Karpas-422 (cell line): ENCODE results near the gene NHEJ1. TPM values are rescaled to one million over a fixed set of nuclear protein-coding genes. Genes with fewer than 3 reads are reported as not detected.

Source experiments
- DNase-seq: peaks from one replicate; pipeline ENCODE4 v3.0.0-alpha.2; 2015
- H2AFZ ChIP-seq: fragments of 200-600 bp; sonication (generic); 2 replicates; pipeline ENCODE4 v1.6.1; 2014; ENCODE audit warnings: antibody characterized with exemption, low read length, mixed read lengths
- H3K27ac ChIP-seq: fragments of 200-600 bp; sonication (generic); 2 replicates; pipeline ENCODE4 v1.5.1; 2014; ENCODE audit warnings: mild to moderate bottlenecking, low read length, moderate library complexity
- H3K27me3 ChIP-seq: fragments of 200-600 bp; sonication (generic); 2 replicates; pipeline ENCODE4 v1.6.1; 2014; ENCODE audit warnings: low read length, mixed read lengths
- H3K36me3 ChIP-seq: fragments of 200-600 bp; sonication (generic); 2 replicates; pipeline ENCODE4 v1.6.1; 2014; ENCODE audit warnings: low read length, mixed read lengths; ENCODE audit not compliant: insufficient read depth
- H3K4me1 ChIP-seq: fragments of 200-600 bp; sonication (generic); 2 replicates; pipeline ENCODE4 v1.6.1; 2014; ENCODE audit warnings: mild to moderate bottlenecking, low read length, mixed read lengths
- H3K4me2 ChIP-seq: fragments of 200-600 bp; sonication (generic); 2 replicates; pipeline ENCODE4 v1.6.1; 2014; ENCODE audit warnings: low read length, low read depth, mild to moderate bottlenecking; ENCODE audit not compliant: poor library complexity, severe bottlenecking
- H3K4me3 ChIP-seq: fragments of 200-600 bp; sonication (generic); 2 replicates; pipeline ENCODE4 v1.5.1; 2014; ENCODE audit warnings: mild to moderate bottlenecking, antibody characterized with exemption, low read length, mixed read lengths
- H3K79me2 ChIP-seq: fragments of 200-600 bp; sonication (generic); 2 replicates; pipeline ENCODE4 v1.6.1; 2014; ENCODE audit warnings: mild to moderate bottlenecking, low read length, mixed read lengths
- H3K9ac ChIP-seq: fragments of 200-600 bp; sonication (generic); 2 replicates; pipeline ENCODE4 v1.6.0; 2014; ENCODE audit warnings: low read length
- H3K9me2 ChIP-seq: fragments of 200-600 bp; sonication (generic), shearing (Covaris generic); replicated peaks from 2 replicates; pipeline ENCODE4 v1.6.0; 2014; ENCODE audit warnings: mild to moderate bottlenecking, low read length, moderate library complexity; ENCODE audit not compliant: insufficient read depth
- H3K9me3 ChIP-seq: fragments of 300-700, 200-600 bp; sonication (generic); 2 replicates; pipeline ENCODE4 v1.6.1; 2014; ENCODE audit warnings: low read length, mixed read lengths
- H4K20me1 ChIP-seq: fragments of 200-600 bp; sonication (generic); 2 replicates; pipeline ENCODE4 v1.6.1; 2014; ENCODE audit warnings: mild to moderate bottlenecking, antibody characterized with exemption, low read length, low read depth; ENCODE audit not compliant: insufficient read depth
- total RNA-seq: library from RNA; depleted of rRNA; stranded (reverse); fragments of >200 nt; shearing (Covaris generic); gene quantifications from 2 replicates; pipeline ENCODE4 v1.2.3, GENCODE V29; 2014; ENCODE audit warnings: low replicate concordance

The NHEJ1 gene
- total RNA-seq, 1 experiment from 2014 or later: 21.5 TPM

DNA sequence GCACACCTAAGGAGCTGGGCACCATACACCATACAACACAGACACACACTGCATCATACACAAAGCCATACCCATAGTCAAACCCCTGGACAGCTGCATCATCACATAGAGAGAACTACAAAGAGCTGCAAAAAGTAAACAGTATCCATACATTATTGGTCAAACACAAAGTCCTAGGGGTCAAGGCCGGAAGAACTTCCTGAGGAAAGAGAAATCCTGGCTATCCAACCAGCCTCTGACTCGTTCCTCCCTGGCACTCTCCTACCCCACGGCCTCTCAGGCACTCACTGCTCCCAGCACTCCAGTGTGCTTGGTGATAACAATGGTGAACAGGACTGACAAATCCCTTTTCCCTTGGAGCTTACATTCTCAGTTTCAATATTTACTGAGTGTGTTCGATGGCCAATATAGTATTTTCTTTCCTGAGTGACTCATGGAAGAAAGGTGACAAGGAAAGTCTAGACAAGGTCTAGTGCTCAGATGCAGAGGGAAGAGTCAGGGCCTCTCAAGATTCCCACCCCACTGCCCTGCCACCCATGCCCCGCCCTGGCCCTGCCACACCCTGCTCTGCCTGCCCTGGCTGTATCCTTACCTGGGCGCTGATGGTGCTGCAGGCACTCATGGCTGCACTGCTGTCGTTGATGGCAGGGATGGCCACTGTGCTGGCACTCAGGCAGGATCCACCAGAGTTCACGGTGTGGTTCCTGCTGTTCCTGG, 122.7 kb downstream of the NHEJ1 start:
- Histone ChIP-seq H3K9me3 (no peaks in the 10 kb centered on the region), H3K79me2 (no peaks in the 10 kb centered on the region), H3K4me3 (no peak overlapping the region), H3K36me3 (no peaks in the 10 kb centered on the region), H3K27me3 (no peaks in the 10 kb centered on the region), H3K27ac (no peak overlapping the region), H4K20me1 (no peaks in the 10 kb centered on the region), H2AFZ (no peak overlapping the region), H3K9me2 (no peaks in the 10 kb centered on the region), H3K4me2 (no peak overlapping the region), H3K4me1 (no peaks in the 10 kb centered on the region), H3K9ac (no peak overlapping the region)
- no peak for DNase-seq

DNA sequence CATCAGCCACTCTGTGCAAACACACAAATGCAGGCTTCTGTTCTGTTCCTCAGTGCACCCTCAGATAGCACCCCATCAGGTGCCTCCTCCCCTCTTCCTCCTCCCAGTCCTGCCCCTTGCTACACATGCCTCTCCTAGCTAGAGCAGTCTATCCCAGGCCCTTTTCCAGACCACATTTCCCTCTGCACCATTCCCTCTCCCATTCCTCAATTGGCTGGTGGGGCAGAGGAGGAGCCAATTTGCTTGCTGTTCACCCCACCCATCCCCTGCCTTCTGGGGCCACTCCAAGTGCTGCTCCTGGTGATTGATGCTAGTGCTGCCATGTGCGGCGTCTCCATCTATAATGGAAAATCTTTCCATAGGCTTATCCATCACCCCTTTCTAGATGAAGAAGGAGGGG, 124.7 kb downstream of the NHEJ1 start:
- H3K79me2 ChIP-seq: no peaks in the 10 kb centered on the region
- H3K4me3 ChIP-seq: no peak overlapping the region
- H2AFZ ChIP-seq: no peak overlapping the region
- no peaks in the 10 kb centered on the region for H4K20me1 ChIP-seq
- H3K27me3 ChIP-seq: no peaks in the 10 kb centered on the region
- no peak for DNase-seq
- H3K4me1 ChIP-seq: no peaks in the 10 kb centered on the region
- H3K9me3 ChIP-seq: no peaks in the 10 kb centered on the region
- H3K36me3 ChIP-seq: no peaks in the 10 kb centered on the region
- H3K27ac ChIP-seq: no peak overlapping the region
- no peak overlapping the region for H3K9ac ChIP-seq
- no peaks in the 10 kb centered on the region for H3K9me2 ChIP-seq
- H3K4me2 ChIP-seq: no peak overlapping the region

DNA sequence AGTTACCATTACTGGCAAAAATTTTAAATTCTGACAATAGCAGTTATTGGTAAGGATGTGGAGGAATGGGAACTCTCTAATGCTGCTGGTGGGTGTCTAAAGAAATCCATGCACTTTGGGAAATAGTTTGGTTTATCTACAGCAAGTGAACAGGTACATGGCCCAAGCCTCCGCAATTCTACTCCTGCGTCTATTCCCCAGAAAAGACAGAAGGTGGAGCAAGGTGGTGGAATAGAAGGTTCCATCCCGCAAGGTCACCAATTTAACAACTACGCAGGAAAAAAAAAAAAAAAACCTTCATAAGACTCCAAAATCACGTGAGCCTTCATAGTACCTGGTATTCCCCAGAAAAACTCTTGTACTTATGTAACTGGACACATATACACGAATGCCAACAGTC, 125.8 kb downstream of the NHEJ1 start:
- Histone ChIP-seq H3K4me2 (no peak overlapping the region), H3K79me2 (no peaks in the 10 kb centered on the region), H4K20me1 (no peaks in the 10 kb centered on the region), H3K36me3 (no peaks in the 10 kb centered on the region), H2AFZ (no peak overlapping the region), H3K4me1 (no peaks in the 10 kb centered on the region), H3K27me3 (no peaks in the 10 kb centered on the region), H3K4me3 (no peak overlapping the region), H3K9me3 (no peaks in the 10 kb centered on the region), H3K9me2 (no peaks in the 10 kb centered on the region), H3K27ac (no peak overlapping the region), H3K9ac (no peak overlapping the region)
- DNase-seq: no peak

DNA sequence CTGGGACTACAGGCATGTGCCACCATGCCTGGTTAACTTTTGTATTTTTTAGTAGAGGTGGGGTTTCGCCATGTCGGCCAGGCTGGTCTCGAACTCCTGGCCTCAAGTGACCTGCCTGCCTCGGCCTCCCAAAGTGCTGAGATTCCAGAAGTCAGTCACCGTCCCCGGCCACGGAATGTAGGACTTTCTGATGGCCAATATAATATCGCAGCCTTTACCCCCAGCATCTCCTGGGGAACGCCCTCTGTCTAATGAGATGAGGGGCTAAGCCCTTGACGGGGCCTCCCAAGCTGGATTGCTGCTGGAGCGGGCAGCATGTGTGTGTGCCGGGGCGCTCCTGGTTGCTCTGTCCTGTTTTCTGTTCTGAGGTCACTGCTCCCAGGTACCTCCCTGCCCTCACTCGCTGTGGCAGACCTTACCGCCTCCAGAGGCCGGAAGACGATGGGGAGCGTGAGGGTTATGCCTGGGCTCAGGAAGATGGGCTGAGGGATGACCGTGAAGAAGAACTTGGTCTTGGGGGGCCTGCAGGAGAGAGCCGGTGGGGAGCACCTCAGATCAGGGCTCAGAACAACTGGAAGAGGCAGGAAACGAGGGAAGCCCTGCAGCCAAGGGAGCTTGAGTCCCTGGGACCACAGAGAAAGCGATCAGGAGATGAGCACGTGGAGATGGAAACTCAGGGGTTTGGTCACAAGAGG, 128.4 kb downstream of the NHEJ1 start:
- no peak overlapping the region for H3K9ac ChIP-seq
- no peak overlapping the region for H3K4me2 ChIP-seq
- H3K27ac ChIP-seq: no peak overlapping the region
- no peaks in the 10 kb centered on the region for H3K4me1 ChIP-seq
- no peaks in the 10 kb centered on the region for H3K27me3 ChIP-seq
- H3K36me3 ChIP-seq: no peaks in the 10 kb centered on the region
- H3K9me2 ChIP-seq: no peaks in the 10 kb centered on the region
- H3K4me3 ChIP-seq: no peak overlapping the region
- H2AFZ ChIP-seq: no peak overlapping the region
- H3K9me3 ChIP-seq: no peaks in the 10 kb centered on the region
- H4K20me1 ChIP-seq: 0 out of 2 replicates have a peak, but pooled peaks cover 3% of the 10 kb centered on the region
- DNase-seq: no peak
- no peaks in the 10 kb centered on the region for H3K79me2 ChIP-seq

DNA sequence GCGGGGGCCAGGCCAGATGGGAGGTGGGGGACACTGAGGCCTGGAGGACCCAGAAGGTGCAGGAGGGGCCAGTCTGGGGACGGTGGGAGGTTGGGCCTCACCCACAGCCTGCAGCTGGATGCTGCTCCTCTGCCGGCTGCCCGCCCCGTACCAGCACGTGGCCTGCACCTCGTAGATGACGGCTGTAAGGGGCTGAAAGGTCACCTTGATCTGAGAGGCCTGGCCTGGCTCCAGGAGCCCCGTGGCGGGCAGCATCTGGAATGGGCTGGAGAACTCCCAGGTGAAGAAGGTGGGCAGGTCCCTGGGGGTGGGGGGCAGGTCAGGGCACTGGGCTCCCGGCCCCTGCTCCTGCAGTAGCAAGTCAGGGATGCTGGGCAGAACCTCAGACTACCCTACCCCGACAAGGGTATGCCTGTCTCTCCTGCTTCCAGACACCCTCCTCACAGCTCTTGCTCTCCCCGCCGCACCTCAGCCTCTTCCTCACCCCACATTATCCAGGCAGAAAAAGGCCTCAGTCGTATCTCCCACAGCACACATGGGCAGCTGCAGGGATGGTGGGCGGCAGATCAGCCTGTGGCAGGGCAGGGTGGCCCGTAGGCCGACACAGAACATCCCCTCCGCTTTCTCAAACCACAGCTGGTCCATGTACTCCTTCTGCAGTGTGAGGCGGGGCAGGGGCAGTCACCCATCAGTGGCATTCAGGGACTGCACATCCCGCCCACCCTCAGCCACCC, 129.4 kb downstream of the NHEJ1 start:
- no peaks in the 10 kb centered on the region for H3K36me3 ChIP-seq
- H3K27me3 ChIP-seq: no peaks in the 10 kb centered on the region
- H3K9me3 ChIP-seq: no peaks in the 10 kb centered on the region
- H3K9ac ChIP-seq: no peak overlapping the region
- no peak overlapping the region for H2AFZ ChIP-seq
- DNase-seq: no peak
- no peak overlapping the region for H3K27ac ChIP-seq
- H3K4me2 ChIP-seq: no peak overlapping the region
- no peak overlapping the region for H3K4me3 ChIP-seq
- H3K9me2 ChIP-seq: no peaks in the 10 kb centered on the region
- no peaks in the 10 kb centered on the region for H3K79me2 ChIP-seq
- no peaks in the 10 kb centered on the region for H3K4me1 ChIP-seq
- H4K20me1 ChIP-seq: 0 out of 2 replicates have a peak, but pooled peaks cover 3% of the 10 kb centered on the region

DNA sequence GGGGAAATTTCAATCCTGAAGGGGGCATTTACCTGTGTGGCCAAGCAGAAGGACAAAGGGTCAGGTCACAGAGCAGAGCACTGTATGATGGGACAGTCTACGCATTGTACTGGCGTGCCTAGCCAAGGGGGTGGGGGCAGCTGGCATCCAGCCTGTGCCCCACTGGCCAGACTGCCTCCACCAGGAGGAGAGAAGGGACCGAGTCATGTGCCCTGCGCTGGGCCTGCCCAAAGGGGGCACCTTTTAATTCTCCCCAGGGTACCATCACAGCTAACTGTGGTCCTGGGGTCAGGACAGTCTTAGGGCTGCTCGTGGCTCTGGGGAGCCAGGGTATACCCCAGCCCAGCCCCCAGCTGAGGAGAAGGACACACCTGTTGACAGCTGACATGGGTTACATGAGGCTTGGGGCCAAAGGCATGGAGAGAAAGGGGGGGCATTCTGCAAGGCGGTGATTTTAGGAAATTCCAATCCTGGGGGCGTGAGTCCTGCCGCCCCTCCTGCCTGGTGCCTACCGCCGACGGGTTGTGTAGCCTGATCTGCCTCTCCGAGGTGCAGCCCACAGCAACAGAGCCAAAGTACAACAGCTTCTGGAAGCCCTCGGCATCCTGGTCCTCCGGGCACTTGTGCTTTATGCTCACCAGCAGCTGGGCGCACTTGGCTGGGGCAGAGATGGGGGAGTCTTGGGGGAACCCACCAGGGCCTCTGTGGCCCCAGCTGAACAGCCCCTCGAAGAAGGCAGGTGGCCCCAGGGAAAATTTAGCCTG, 130.3 kb downstream of the NHEJ1 start:
- H4K20me1 ChIP-seq: 0 out of 2 replicates have a peak, but pooled peaks cover 3% of the 10 kb centered on the region
- no peaks in the 10 kb centered on the region for H3K9me2 ChIP-seq
- no peak overlapping the region for H3K9ac ChIP-seq
- H3K4me2 ChIP-seq: no peak overlapping the region
- no peaks in the 10 kb centered on the region for H3K9me3 ChIP-seq
- no peak overlapping the region for H2AFZ ChIP-seq
- H3K27ac ChIP-seq: no peak overlapping the region
- no peaks in the 10 kb centered on the region for H3K27me3 ChIP-seq
- H3K79me2 ChIP-seq: no peaks in the 10 kb centered on the region
- H3K36me3 ChIP-seq: no peaks in the 10 kb centered on the region
- DNase-seq: no peak
- no peaks in the 10 kb centered on the region for H3K4me1 ChIP-seq
- H3K4me3 ChIP-seq: no peak overlapping the region

DNA sequence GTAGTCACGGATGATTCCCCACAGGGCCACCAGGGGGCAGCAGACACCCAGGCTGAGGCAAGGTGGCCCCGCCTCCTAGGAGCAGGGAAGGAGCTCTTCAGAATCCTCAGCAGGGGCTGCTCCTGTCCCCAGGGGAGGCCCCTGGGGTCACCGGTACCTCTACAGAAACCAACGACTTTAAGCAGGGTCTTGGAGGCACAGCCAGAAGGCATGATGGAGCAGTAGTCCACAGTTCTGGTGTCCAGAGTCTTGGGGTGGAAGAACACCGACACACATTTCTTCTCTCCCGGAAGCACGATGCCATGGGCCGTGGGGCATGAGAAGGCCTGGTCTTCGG, 130.8 kb downstream of the NHEJ1 start:
- no peak overlapping the region for H3K4me2 ChIP-seq
- no peak overlapping the region for H3K4me3 ChIP-seq
- H3K4me1 ChIP-seq: no peaks in the 10 kb centered on the region
- H3K9me2 ChIP-seq: no peaks in the 10 kb centered on the region
- H3K27ac ChIP-seq: no peak overlapping the region
- H3K79me2 ChIP-seq: no peaks in the 10 kb centered on the region
- H3K9me3 ChIP-seq: no peaks in the 10 kb centered on the region
- no peaks in the 10 kb centered on the region for H3K36me3 ChIP-seq
- no peak overlapping the region for H3K9ac ChIP-seq
- H4K20me1 ChIP-seq: 0 out of 2 replicates have a peak, but pooled peaks cover 3% of the 10 kb centered on the region
- no peak overlapping the region for H2AFZ ChIP-seq
- H3K27me3 ChIP-seq: no peaks in the 10 kb centered on the region
- peak; percentile 87 for DNase-seq
